22Rv1 (cell line): ENCODE measurements around the gene GDI2.

Experiments used
- ZFX ChIP-seq: fragments of 450-650 bp; IDR thresholded peaks from 2 replicates; pipeline ENCODE4 v1.6.1; 2017; ENCODE audit warnings: antibody characterized with exemption, borderline replicate concordance
- TF ChIP-seq, protein P1 (sequence below): fragments of 450-650 bp; IDR thresholded peaks from 2 replicates; pipeline ENCODE4 v1.5.1; 2017; ENCODE audit warnings: mild to moderate bottlenecking

- TF ChIP-seq ZFX = no peak
- TF ChIP-seq, protein P1, sequence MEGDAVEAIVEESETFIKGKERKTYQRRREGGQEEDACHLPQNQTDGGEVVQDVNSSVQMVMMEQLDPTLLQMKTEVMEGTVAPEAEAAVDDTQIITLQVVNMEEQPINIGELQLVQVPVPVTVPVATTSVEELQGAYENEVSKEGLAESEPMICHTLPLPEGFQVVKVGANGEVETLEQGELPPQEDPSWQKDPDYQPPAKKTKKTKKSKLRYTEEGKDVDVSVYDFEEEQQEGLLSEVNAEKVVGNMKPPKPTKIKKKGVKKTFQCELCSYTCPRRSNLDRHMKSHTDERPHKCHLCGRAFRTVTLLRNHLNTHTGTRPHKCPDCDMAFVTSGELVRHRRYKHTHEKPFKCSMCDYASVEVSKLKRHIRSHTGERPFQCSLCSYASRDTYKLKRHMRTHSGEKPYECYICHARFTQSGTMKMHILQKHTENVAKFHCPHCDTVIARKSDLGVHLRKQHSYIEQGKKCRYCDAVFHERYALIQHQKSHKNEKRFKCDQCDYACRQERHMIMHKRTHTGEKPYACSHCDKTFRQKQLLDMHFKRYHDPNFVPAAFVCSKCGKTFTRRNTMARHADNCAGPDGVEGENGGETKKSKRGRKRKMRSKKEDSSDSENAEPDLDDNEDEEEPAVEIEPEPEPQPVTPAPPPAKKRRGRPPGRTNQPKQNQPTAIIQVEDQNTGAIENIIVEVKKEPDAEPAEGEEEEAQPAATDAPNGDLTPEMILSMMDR = no peak
Measured at GRCh38 chr10:5805711-5806110, 7.5 kb downstream of the GDI2 start.
